Measurements from ENCODE around the gene HTR6. TPM values are rescaled to one million over a fixed set of nuclear protein-coding genes. Genes with fewer than 3 reads are reported as not detected.

The HTR6 gene
- polyA plus RNA-seq, 1 donor from 2014 or later: not detected

DNA sequence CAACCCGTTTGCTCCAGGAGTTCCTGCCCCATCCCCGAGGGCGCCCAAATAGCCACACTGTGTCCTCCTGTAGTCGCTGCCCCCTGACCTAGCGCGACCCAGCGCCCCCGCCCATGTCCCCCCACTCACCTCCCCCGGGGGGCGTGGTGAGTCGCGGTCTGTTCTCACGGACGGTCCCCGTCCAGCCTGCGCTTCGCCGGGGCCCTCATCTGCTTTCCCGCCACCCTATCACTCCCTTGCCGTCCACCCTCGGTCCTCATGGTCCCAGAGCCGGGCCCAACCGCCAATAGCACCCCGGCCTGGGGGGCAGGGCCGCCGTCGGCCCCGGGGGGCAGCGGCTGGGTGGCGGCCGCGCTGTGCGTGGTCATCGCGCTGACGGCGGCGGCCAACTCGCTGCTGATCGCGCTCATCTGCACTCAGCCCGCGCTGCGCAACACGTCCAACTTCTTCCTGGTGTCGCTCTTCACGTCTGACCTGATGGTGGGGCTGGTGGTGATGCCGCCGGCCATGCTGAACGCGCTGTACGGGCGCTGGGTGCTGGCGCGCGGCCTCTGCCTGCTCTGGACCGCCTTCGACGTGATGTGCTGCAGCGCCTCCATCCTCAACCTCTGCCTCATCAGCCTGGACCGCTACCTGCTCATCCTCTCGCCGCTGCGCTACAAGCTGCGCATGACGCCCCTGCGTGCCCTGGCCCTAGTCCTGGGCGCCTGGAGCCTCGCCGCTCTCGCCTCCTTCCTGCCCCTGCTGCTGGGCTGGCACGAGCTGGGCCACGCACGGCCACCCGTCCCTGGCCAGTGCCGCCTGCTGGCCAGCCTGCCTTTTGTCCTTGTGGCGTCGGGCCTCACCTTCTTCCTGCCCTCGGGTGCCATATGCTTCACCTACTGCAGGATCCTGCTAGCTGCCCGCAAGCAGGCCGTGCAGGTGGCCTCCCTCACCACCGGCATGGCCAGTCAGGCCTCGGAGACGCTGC is 1.1 kb downstream of the HTR6 start:
- H3K9ac ChIP-seq (ENCODE audit: low read length): no peak overlapping the region
- peaks cover 3% of the 10 kb centered on the region for H4K20me1 ChIP-seq (ENCODE audit: insufficient read depth)
- no peaks in the 10 kb centered on the region for H3K9me2 ChIP-seq (ENCODE audit: insufficient read depth, low read length)
- no peaks in the 10 kb centered on the region for H3K79me2 ChIP-seq (replicated peaks; ENCODE audit: insufficient read depth, low read length)
- H3K4me2 ChIP-seq (ENCODE audit: low read length): no peak overlapping the region
- peak overlapping the region; percentile 58 for H3K4me3 ChIP-seq (ENCODE audit: low read length)
- H3F3A ChIP-seq (ENCODE audit: insufficient read depth, low read length, poor library complexity, severe bottlenecking): no peaks in the 10 kb centered on the region
- peaks cover 54% of the 10 kb centered on the region for H3K27me3 ChIP-seq (ENCODE audit: insufficient read depth, low read depth, low read length)
- no peak overlapping the region for H3K27ac ChIP-seq (ENCODE audit: low read length)
- no peak for TF ChIP-seq SMC3 (conservative IDR thresholded peaks at IDR 0.05; ENCODE audit: poor library complexity)
- TF ChIP-seq TAF1 (IDR thresholded peaks at IDR 0.05; ENCODE audit: low read depth): no peak
- no peak for TF ChIP-seq EZH2 (IDR thresholded peaks at IDR 0.05; ENCODE audit: borderline replicate concordance, insufficient read depth, low read length, poor library complexity, severe bottlenecking)
- TF ChIP-seq, protein P1, sequence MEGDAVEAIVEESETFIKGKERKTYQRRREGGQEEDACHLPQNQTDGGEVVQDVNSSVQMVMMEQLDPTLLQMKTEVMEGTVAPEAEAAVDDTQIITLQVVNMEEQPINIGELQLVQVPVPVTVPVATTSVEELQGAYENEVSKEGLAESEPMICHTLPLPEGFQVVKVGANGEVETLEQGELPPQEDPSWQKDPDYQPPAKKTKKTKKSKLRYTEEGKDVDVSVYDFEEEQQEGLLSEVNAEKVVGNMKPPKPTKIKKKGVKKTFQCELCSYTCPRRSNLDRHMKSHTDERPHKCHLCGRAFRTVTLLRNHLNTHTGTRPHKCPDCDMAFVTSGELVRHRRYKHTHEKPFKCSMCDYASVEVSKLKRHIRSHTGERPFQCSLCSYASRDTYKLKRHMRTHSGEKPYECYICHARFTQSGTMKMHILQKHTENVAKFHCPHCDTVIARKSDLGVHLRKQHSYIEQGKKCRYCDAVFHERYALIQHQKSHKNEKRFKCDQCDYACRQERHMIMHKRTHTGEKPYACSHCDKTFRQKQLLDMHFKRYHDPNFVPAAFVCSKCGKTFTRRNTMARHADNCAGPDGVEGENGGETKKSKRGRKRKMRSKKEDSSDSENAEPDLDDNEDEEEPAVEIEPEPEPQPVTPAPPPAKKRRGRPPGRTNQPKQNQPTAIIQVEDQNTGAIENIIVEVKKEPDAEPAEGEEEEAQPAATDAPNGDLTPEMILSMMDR (IDR thresholded peaks at IDR 0.05; ENCODE audit: poor library complexity, severe bottlenecking): no peak
- TF ChIP-seq MXI1 (conservative IDR thresholded peaks at IDR 0.05; ENCODE audit: poor library complexity, severe bottlenecking): no peak
- TF ChIP-seq POLR2AphosphoS5 (IDR thresholded peaks at IDR 0.05): no peak
- TF ChIP-seq, protein P2, sequence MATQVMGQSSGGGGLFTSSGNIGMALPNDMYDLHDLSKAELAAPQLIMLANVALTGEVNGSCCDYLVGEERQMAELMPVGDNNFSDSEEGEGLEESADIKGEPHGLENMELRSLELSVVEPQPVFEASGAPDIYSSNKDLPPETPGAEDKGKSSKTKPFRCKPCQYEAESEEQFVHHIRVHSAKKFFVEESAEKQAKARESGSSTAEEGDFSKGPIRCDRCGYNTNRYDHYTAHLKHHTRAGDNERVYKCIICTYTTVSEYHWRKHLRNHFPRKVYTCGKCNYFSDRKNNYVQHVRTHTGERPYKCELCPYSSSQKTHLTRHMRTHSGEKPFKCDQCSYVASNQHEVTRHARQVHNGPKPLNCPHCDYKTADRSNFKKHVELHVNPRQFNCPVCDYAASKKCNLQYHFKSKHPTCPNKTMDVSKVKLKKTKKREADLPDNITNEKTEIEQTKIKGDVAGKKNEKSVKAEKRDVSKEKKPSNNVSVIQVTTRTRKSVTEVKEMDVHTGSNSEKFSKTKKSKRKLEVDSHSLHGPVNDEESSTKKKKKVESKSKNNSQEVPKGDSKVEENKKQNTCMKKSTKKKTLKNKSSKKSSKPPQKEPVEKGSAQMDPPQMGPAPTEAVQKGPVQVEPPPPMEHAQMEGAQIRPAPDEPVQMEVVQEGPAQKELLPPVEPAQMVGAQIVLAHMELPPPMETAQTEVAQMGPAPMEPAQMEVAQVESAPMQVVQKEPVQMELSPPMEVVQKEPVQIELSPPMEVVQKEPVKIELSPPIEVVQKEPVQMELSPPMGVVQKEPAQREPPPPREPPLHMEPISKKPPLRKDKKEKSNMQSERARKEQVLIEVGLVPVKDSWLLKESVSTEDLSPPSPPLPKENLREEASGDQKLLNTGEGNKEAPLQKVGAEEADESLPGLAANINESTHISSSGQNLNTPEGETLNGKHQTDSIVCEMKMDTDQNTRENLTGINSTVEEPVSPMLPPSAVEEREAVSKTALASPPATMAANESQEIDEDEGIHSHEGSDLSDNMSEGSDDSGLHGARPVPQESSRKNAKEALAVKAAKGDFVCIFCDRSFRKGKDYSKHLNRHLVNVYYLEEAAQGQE (IDR thresholded peaks at IDR 0.05; ENCODE audit: borderline replicate concordance): no peak
- no peak for TF ChIP-seq EP300 (conservative IDR thresholded peaks at IDR 0.05; ENCODE audit: poor library complexity, severe bottlenecking)
- no peak for TF ChIP-seq RAD21 (conservative IDR thresholded peaks at IDR 0.05)
- no peaks in the 10 kb centered on the region for H3K36me3 ChIP-seq (ENCODE audit: insufficient read depth, low read length)
- H2AFZ ChIP-seq (ENCODE audit: low read depth, low read length): no peak overlapping the region
- no peaks in the 10 kb centered on the region for H3K9me3 ChIP-seq (ENCODE audit: low read length)

DNA sequence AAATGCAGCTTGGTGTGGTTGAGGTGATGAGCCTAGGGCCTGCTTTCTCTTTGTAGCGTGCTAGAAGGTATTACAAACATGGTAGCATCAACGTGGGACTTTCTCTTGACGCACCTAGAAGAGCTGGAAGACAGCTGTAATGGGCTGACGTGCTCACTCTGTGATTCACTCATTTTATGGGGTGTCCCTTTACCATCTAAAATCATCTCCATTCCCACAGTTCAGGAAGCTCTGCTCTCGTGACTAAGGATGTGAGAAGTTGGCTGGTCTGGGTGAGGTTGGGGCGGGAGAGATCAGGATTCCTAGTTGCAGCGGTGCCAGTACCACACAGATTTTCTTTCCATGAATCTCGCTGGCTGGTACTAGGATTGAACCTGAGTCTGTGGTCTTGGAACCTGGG is 4.2 kb downstream of the HTR6 start:
- Histone ChIP-seq H3K27me3 (ENCODE audit: insufficient read depth, low read depth, low read length) (peaks cover 42% of the 10 kb centered on the region), H3K9me3 (ENCODE audit: low read length) (no peaks in the 10 kb centered on the region), H3F3A (ENCODE audit: insufficient read depth, low read length, poor library complexity, severe bottlenecking) (no peaks in the 10 kb centered on the region), H3K27ac (ENCODE audit: low read length) (no peak overlapping the region), H3K9me2 (ENCODE audit: insufficient read depth, low read length) (no peaks in the 10 kb centered on the region), H3K4me2 (ENCODE audit: low read length) (no peak overlapping the region), H3K36me3 (ENCODE audit: insufficient read depth, low read length) (no peaks in the 10 kb centered on the region), H4K20me1 (ENCODE audit: insufficient read depth) (no peaks in the 10 kb centered on the region), H2AFZ (ENCODE audit: low read depth, low read length) (no peak overlapping the region), H3K9ac (ENCODE audit: low read length) (no peak overlapping the region), H3K79me2 (replicated peaks; ENCODE audit: insufficient read depth, low read length) (no peaks in the 10 kb centered on the region), H3K4me3 (ENCODE audit: low read length) (no peak overlapping the region)
- no peak for TF ChIP-seq MXI1 (conservative IDR thresholded peaks at IDR 0.05; ENCODE audit: poor library complexity, severe bottlenecking)
- TF ChIP-seq TAF1 (IDR thresholded peaks at IDR 0.05; ENCODE audit: low read depth): no peak

Measured in neural cell (in vitro differentiated cells).